ENCODE results near the gene EDN3.
"Not testable (repeated sequence)": the region's sequence is repeated elsewhere in the genome, so short reads cannot be mapped to it uniquely, and the experiment has no call there.

The EDN3 gene

DNA sequence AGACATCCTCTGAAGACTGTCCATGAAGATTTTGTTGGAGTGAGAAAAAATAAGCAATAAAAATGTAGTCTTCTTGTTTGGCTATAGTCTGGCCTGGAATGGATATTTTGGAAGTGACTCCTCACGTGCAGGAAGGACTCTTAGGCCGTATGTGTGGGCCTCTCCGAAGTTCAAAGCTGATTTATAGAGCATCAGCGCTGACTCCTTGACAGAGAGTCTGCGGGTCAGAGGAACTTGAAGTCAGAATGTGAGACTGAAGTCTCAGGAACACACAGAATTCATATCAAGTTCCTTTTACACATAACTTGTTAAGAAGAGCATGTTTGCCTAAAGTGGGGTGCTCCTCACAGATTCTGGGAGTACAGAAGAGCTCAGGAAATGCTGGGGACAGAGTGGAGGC is 36.1 kb downstream of the EDN3 start:
- no peak for DNase-seq (ENCODE audit: low spot score)

DNA sequence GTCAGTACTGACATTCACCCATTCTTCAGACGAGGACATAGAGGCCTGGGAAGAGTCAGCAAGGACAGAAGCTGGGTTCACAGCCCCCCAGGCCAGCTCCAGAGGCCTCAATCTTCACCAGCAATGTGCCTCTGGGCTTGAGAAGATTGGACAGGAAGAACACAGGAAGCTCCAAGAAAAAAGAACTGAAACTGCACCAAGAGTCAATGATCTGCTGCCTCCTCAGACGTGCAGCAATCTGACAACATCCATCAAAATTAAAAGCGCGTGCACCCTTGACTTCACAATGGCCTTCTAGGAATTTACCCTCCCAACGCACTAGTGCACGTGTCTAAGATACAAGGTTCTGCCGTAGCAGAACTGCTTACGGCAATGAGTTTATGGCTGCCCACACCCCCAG is 38.0 kb downstream of the EDN3 start:
- DNase-seq (ENCODE audit: low spot score): not testable (repeated sequence)

DNA sequence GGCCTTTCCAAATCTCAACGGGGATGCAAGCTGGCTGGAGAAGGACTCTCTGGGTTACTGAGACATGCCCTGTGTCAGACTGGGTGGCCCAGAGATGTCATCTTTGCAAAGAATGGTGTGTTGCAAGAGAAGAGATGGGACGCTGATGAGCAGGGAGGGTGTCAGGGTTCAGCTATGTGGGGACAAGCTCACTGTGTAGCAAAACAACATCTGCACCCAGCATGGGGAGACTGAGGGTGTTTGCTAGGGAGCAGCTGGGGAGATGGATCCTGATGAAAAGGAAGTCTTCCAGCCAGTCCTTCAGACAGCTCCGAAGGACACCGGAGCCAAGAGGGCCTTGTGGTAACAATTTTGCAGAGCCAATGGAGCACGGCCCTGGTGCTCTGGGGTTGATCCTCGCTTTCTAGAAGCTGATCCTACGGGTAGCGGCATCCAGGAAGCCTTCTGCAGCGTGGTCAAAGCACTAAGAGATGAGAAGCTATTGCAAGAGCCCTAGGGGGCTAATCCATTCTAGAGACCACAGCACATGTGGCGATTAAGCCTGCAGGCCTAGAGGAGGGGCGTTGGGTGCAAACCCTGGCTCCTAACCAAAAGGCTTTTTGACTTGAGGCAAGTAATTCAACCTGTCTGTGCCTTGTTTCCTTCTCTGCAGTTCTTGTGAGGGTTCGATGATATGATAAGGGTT is 39.9 kb downstream of the EDN3 start:
- DNase-seq (ENCODE audit: low spot score): no peak

DNA sequence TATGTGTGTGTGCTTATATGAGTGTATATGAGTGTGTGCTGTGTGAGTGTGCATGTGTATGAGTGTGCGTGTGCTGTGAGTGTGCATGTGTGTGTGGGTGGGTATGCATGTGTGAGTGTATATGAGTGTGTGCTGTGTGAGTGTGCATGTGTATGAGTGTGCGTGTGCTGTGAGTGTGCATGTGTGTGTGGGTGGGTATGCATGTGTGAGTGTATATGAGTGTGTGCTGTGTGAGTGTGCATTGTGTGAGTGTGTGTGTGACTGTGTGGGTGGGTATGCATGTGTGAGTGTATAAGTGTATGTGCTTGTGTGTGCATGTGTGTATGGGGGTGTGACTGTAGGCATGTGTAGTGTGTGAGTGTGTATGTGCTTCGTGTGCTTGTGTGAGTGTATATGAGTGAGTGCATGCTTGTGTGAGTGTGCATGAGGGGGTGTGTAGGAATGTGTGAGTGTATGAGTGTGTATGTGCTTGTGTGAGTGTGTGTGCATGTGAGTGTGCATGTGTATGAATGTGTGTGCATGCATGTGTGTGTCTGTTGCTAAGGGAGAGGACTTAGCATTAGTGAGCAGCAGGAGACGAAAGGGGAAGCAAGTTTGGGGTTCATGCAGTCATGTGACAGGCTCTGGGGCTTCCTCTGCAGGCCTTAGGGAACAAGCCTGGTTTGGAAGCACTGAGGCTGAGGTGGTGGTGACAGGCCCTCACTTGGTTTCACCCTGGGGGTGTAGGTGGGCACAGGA is 41.0 kb downstream of the EDN3 start:
- not testable (repeated sequence) for DNase-seq (ENCODE audit: low spot score)

DNA sequence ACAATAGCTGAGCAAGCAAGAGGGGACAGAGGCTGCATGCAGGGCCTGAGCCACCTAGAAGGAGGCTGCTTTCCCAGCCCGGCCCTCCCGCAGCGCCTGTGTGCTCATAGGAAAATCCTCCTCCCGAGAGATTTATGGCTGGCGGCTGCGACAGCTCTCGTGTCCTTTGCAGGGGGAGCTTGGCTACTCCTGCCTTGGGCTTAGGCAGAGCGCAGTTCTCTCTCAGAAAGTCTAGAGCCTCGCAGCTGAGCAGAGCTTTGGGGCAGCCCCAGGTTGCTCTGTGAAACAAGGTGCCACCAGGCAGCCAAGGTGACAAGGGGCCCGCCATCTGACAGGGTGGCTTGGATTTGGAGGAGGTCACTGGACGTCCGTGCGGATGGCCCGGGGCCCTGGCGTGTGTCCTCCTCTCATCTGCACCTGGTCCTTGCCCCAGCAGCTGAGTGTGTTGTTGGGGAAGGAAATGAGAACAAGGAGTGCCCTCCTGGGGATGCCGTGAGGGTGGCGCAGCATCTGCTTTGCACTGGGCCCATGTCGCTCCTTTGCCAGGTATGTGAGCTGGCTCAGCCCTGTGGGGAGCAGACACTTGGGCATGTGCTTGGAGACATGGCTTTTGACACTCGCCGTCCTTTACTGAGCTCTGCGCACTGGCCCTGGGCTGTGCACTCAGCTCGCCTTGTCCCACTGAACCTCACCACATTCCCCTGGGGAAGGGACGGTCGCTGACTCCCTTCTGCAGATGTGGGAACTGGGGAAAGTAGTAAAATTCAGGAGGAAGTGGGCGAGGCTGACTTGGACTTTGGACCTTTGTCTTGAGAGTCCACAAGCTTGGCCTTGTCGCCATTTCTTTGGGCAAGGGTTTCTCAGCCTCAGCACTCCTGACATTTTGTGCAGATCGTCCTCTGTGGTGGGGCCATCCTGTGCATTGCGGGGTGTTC is 41.9 kb downstream of the EDN3 start:
- DNase-seq (ENCODE audit: low spot score): no peak

DNA sequence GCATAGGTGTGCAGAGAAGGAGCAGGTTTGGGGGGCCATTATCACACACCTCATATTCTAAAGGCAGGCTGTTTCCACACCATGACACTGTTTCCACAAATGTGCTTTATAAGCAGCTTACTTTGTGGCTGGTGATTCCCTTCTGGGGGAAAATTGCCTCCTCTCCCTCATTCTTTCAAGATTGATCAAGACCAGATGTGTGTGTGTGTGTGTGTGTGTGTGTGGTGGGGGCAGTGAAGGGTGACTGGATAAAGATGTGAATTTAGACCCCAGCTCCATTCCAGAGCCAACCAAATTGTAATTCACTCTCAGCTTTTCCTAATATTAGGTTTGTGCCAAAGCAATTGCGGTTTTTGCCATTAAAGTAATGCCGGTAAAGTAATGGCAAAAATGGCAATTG is 45.6 kb downstream of the EDN3 start:
- DNase-seq (ENCODE audit: low spot score): no peak

DNA sequence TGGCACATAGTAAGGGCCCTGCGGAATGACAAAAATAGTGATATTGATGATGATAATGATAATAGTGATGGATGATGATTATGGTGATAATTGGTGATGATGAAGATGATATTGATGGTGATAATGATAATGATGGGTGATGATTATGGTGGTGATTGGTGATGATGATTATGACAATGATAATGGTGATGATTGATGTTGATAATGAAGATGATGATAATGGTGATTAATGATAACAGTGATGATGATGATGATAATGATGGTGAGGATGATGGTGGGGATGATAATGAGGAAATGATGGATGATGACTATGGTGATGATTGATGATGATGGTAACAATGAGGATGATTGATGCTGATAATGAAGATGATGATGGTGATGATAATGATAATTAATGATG is 48.9 kb downstream of the EDN3 start:
- DNase-seq (ENCODE audit: low spot score): no peak

DNA sequence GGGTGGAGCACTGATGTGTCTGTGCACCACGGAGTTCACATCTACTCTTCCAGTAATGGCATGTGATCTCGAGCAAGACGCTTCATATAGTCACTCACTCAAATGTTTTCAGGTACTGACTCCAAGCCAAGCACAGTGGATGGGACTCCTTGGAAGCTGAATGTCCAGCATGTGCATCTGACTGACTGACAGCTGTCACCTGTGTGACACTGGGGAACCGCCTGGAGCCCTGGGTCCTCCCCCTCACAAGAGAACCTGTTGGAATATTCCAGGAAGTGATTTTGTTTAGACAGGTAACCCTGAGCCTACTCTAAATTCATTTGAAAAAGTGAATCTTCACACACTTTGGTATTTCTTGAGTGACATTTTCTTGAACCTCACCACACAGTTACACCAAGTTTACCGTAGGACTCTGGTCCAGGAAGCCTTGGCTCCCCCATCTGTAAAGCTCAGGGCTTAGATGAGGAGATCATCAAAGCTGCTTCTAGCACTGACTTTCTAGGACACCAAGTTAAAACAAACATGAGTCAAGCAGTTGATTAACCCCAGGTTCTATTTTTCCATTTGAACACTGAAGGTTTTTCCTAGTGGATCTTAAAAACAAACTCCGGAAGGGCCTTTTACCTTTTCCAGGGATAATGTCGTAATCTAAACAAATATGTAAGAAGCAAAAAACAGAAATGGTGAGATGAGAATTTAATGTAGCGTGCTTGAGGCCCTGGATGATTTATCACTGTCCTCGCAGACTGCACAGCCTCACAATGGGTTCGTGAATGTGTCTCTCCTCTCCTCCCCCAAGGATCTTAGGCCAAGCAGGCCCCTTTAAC is 50.1 kb downstream of the EDN3 start:
- DNase-seq (ENCODE audit: low spot score): no peak

DNA sequence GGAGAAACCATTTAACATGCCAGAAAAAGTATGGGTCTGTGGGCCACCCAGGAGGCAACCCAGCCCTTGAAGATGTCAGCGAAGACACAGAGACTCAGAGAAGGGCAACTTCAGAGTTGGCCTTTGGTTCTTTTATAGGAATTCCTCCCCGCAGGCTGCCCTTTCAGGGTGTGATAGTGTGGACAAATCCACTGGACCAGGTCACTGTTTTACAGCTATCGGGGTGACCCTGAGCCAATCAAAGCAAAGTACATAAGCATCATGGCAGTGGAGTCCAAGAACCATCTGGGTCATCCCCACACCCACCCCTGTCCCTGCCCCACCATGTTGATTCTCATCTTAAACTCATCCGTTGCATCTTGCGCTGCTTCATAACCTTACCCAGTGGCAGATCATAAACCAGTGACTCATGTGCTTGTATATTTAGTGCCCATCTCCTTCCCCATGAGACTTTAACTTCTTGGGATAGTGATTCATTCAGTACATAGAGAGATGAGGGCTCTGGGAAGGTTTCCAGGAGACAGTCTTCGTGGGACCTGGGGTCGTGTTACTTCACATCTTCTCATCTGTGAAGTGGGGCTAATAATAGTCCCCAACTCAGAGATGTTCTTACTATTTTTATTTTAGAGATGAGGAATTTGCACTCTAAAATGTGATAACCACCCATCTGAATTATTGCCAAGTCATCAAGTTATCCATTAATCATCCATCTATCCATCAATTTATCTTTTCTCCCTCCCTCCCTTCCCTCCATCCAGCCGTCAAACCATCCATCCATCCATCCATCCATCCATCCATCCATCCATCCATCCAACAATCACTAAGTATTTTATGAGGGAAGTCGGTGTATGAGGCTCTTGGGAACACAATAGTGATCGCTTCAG is 51.0 kb downstream of the EDN3 start:
- no peak for DNase-seq (ENCODE audit: low spot score)

DNA sequence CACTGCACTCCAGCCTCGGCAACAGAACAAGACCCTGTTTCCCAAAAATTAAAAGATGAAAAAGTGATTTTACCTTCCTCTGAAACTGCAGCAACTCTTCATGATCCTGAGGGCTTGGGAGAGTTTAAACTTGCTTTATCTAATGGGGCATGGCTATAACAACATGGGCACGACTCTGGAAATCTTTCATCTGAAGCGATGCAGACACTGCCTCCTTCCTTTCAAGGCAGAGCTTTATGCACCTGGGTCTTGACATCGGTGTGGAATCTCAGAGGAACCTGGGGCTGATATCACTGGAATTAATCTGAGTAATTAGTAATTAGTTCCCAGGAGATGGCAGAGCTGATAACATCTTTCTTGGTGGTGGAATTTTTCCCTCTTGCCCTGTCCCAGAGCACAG is 52.1 kb downstream of the EDN3 start:
- no peak for DNase-seq (ENCODE audit: low spot score)

DNA sequence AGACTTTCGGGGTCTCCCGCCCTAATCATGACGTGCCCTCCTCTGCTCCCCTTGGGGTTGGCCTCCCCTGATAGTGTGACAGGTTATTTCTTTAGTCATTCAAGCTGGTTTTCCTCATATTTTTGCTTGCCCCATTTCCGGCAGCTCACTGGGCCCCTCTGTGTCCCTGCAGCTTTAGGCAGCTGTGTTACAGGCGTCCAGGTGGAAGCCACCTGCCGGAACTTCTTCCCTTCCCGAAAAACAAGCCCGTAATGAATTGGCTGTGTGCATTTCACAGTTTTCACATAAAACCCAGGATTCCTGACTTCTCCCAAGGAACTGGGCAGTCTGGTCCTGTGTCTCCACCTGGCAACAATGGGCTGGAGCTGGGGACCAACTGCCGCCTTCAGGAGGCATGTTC is 52.6 kb downstream of the EDN3 start:
- no peak for DNase-seq (ENCODE audit: low spot score)

DNA sequence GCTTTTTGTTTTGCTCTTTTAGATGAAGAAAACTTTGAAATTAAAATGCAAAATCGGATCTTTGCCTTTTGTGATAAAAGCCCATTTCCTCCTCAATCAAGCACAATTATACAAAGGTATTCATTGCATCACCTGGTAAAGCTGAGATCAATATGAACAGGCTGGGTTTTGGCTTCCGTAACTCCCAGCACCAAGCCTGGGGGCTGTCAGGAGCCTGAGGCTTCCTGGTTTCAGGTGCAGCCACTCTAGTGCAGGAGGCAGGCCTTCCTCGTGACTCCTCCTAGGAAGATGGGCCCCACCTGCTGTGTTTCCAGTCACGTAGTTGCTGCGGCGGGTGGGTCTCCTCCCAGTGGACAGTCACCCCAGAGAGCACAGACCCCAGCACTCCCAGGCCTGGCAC is 54.0 kb downstream of the EDN3 start:
- no peak for DNase-seq (ENCODE audit: low spot score)

DNA sequence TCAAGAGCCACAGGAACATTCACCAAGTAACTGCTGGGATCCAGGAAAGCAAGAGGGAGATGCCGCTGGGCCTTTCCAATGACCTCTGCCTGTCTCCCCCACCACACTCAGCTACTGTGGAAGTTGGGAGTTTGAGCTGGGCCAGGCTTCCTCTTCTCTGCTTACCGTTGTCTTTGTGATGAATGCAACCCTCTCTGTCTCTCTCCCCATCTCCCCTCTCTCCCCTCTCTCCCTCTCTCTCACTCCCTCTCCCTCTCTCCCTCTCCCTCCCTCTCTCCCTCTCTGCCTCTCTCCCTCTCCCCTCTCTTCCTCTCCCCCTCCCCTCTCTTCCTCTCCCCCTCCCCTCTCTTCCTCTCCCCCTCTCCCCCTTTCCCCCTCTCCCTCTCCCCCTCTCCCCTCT is 54.8 kb downstream of the EDN3 start:
- no peak for DNase-seq (ENCODE audit: low spot score)

DNA sequence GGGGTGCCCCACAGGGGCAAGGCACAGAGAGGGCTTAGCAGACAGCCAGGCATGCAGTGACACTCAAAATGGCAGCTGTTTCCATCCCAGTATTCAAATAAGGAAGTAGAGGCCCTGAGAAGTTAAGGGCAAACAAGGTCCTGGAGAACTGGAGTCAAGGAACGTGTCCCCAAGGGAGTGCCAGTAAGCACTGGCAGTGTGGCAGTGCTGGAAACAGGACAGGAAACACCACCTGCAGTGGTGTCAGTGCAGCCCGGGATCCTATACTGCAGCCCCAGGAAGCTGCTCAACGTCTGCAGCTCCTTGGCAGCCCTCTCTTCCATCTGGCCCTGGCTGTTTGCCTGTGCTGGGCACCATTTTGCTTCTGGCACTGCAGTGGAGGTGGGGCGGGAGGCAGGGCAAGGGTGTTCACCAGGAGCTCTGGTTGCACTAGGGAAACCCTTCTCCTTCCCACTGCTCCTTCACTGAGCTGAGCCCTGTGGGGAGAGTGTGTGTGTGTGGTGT is 56.3 kb downstream of the EDN3 start:
- DNase-seq (ENCODE audit: low spot score): no peak

DNA sequence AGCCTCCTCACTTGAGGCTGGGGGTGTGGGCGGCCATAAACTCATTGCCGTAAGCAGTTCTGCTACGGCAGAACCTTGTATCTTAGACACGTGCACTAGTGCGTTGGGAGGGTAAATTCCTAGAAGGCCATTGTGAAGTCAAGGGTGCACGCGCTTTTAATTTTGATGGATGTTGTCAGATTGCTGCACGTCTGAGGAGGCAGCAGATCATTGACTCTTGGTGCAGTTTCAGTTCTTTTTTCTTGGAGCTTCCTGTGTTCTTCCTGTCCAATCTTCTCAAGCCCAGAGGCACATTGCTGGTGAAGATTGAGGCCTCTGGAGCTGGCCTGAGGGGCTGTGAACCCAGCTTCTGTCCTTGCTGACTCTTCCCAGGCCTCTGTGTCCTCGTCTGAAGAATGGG is 58.4 kb downstream of the EDN3 start:
- DNase-seq (ENCODE audit: low spot score): not testable (repeated sequence)

DNA sequence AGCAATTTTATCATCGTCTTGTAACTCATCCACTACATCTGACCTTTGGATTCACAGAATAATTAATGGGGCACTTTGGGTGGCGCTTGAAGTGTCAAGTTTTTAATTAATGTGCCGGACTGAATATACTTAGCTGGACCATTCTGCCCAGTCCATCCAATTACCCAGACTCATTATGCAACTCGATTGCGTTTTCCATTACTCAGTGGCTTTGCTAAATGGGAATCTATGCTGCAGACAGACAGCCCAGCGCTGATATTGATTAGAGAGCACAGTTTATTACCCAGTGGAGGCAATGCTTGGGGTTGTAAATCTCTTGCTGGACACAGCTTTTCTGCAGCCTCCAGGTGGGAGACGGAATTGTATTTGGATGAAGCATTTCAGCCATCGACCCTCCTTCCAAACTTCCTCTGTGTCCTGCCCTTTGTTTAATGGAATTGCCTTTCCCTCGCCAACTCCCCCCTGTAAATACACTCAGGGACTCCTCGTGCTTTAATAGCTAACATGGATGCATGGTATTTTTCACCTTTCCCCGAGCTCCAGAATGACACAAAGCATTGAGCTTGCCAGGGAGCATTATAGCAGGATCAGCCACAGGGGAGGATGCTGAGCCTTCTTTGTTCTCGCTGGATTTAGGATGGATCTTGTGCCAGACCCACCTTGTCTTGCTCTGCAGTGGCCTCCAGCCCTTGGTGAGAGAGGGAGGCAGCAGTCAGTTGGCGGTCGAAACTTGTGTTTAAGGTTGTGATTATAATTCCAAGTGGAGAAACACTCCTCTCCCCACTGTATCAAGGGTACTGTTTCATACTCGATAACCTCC is 59.7 kb downstream of the EDN3 start:
- DNase-seq (ENCODE audit: low spot score): no peak

DNA sequence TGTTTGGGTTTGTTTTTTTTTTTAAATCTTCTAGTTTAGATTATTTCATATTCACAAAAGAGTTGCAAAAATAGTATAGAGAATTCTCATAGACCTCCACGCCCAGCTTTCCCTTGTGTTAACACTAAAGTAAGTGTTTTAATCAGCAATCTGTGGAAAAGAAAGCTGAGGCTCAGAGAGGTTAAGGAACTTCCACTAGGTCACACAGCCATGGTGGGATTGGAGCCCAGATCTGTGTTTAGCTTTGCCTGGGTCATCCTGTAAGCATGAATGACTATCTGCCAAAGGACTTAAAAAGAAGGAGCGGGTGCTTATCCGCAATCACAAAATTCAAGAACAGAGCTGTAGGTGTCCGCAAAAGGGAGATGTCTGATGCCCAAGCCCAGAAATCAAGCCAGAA is 60.5 kb downstream of the EDN3 start:
- DNase-seq (ENCODE audit: low spot score): no peak

DNA sequence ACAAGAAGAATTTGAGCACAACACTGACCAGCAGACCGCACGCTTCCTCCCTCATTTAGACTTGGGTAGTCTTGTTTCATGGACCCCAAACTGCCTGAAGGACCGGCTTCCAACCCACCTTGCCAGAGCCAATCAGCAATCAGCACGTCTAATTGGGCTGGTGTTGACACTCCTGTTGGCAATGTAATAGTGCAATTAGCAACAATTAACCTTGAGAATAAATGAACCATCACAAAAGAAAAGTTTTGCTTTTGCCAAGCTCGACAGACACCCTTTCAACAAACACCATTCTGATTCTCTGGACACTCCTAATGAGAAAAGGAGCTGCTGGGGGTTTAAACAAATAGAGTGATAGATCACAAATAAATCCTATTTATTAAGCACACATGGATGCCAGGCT is 61.0 kb downstream of the EDN3 start:
- no peak for DNase-seq (ENCODE audit: low spot score)

DNA sequence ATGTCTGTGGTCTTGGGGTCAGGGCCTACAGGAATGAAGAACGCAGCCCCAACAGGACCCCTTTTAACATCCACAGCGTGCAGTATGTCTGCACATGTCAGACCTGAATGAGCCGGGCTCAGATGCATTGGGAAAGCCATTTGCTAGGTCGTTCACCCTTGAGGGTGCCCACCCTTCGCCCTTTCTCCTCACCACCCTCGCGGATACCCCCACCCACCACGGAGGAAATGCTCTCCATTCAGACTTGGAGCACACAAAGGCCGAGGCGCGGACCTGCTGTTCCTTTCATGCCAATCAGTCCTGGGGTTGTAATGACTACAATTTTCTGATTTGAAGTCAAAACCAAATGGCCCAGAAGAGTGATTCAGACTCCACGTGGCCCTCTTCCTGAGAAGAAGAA is 62.7 kb downstream of the EDN3 start:
- DNase-seq (ENCODE audit: low spot score): no peak

DNA sequence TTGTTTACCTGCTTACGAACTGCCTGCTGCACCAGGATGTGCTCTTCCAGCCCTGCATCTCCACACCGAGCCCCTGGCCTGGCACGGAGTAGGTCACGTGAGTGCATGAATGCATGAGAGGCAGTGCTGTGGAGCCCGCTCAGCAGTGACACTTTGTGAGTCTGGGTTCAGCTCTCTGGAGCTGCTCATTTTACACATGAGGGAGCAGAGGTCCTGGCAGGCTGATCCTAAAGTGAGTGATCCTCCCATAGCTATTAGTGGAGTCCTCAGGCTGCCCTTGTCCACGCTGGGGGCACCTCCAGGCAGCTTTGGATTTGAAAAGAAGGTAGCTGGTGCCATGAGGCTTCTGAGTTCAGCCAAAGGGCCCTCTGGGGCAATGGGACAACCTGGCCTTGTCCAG is 64.2 kb downstream of the EDN3 start:
- DNase-seq (ENCODE audit: low spot score): no peak

All from AG08395 (cell line).